Activated CD4-positive, CD25-positive, alpha-beta regulatory T cell treated with anti-CD3 and anti-CD28 coated beads, Interleukin-2, amount 50 U/mL, for 16 hours (primary cell): Measurements from ENCODE around the gene NBDY.

Experiments
- DNase-seq: peaks from one replicate; pipeline ENCODE4 v3.0.0-alpha.2; 2020; ENCODE audit warnings: low read depth, low spot score

The NBDY gene

DNA sequence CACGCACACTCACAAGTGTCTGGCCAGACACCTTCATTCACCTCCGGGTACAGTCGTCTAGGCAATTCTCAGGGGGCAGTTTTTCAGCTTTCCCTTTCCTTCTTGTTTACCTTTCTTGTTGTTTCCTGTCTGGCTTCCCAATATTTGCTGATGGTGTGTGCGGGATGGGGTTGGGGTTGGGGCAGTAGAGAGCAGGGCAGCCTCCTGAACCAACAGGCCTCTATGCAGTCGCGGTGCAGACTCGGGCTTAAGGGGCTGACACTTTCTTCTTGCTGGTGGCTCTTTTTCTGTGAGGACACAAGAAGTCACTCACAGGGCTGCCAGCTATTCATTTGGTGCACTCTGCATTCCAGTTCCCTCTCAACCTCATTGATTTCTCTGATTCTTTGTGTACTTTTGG is 56.4 kb downstream of the NBDY start:
- no peak for DNase-seq

DNA sequence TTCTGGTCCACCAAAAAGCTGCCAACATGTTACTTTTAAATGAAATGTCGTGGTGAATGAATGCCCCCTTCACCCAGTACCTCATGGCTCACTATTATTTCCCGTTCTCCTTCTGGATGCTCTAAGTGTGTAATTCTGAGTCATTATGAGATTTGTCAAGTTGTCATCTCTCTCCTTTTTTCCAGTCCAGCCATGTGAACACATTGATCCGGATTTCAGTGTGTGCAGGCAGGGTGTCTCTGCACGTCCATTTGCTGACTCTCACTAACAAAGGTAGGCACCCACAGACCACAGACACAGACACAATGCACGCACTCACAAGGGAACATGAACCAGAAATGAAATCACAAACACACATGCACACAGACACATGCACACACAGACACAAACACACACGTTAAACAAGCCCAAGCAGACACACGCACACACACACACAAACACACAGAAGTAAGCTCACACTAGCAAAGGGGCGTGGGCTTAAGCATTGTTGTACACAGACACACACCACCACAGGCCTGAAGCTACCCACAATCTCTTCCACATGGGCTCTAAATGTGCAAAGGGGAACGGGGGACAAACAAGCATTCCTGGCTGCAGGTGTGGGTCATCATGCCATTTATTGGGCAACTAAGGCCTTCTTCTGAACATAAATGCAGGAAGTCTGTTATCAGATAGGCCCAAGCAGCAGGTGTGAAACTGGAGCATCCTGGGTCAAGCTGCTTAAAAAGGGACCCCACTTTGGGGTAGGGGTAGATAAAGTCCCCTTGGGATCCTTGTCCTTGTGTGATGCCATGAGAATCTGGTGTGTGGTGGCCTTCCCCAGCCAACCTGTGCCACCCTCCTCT is 58.1 kb downstream of the NBDY start:
- DNase-seq, result no peak

DNA sequence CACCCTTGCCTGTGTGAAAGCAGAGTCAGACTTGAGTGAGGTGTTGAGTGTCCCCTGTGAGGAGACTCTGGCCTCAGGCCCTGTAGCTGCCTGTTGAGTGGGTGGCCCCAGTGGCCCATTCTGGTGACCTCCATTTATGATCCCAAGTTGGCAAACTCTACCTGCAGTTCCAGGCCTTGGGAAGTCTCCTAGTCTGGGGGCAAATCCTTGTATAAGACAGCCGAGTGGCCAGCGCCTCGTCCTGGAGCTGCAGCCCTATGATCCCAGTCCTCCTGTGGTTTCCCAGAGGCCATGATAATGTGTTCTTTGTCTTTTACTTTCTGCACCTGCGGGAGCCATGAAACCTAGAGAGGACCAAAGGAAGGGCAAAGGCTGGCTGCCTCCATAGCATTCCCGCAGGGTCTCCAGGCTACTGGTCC is 58.7 kb downstream of the NBDY start:
- DNase-seq, result no peak

DNA sequence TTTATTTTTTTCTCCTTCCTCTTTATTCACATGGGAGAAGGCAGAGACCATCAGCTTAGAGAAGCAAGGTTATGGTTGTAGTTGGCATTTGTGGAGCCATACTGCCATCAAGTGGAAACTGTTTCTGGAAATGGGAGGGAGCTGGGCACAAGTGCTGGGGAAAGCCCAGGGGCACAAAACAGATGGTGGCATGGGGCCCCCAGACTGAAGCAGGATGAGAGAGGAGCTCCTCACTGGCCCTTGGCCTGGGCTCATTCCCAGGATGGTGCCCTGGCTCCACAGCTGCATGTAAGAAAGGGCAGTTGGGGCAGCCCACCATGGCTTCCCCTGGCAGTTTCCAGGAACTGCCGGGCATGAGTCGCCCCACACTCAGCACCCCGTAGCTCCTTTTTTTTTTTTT is 59.2 kb downstream of the NBDY start:
- DNase-seq, result no peak

DNA sequence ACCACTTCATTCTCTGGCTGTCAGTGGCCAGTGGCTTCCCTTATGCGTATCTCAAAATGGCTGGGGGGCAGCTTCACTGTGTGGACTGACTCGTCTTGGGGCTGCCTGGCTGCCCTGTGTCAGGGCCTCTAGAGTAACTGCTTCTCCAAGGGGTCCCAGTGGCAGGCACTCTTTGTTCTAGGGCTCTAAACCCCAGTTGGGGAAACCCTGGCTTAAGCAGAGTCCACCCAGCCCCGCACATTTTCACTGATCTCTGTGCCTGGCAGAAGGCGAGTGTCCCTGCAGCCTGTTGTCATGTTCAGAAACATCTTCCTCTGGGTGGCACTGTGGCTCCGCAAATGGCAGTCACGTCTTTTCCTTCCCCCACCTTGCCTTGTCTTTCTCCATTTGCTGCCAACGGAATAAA is 59.7 kb downstream of the NBDY start:
- no peak for DNase-seq

DNA sequence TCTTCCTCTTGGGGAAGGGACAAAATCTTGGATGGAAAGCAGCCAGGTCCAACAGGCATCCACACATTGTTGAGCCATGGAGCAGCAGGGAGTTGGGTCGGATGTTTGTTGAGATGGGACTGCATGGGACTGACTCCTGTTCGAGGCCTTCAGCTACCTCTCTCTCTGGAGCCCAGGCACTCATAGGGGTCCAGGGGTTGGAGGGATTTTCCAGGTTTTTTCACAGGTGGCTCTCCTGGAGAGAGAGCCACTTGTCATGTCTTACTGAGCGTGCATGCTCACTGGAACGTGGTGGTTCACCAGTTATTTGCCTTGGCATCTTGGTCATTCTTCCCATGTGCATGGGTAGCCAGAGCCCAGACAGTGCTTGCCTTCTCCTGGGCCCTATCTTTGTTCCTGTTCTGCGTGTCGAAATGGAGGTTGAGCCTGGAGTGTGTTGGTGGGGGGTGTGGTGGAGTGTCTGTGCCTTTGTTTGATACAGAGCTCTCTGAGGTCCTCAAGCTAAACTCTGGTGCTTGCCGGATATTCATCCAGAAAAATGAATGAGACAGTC is 60.6 kb downstream of the NBDY start:
- no peak for DNase-seq

DNA sequence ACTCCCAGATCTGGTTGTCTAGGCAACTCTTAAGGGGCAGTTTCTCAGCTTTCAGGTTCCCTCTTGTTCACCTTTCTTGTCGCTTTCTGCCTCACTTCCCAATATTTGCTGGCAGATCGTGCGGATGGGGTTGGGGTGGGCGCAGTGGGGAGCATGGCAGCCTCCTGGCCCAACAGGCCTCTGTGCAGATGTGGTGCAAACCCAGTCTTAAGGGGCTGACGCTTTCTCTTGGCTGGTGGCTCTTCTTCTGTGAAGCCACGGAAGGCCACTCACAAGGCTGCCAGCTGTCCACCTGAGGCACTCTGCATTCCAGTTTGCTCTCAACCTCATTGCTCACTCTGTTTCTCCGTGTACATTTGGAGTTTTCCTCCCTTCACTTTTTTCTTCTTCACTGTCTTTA is 61.7 kb downstream of the NBDY start:
- no peak for DNase-seq

DNA sequence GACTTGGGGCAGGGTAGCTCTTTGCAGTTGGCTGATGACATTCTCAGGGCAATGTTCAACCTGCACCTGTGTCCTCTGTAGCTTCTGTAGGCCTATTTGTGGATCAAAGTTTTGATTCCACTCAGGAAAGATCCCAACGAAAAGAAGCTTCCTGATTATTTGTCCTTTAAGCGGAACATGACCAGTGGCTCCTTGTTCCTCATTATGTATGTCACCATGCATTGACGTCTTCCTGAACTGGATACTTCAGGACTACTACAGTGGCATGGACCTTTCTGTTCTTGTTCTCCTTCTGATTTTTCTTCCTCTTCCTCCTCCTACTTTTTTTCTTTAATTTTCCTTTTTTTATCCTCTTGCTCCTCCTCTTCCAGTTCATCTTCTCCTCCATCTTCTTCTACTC is 62.4 kb downstream of the NBDY start:
- DNase-seq, result no peak

DNA sequence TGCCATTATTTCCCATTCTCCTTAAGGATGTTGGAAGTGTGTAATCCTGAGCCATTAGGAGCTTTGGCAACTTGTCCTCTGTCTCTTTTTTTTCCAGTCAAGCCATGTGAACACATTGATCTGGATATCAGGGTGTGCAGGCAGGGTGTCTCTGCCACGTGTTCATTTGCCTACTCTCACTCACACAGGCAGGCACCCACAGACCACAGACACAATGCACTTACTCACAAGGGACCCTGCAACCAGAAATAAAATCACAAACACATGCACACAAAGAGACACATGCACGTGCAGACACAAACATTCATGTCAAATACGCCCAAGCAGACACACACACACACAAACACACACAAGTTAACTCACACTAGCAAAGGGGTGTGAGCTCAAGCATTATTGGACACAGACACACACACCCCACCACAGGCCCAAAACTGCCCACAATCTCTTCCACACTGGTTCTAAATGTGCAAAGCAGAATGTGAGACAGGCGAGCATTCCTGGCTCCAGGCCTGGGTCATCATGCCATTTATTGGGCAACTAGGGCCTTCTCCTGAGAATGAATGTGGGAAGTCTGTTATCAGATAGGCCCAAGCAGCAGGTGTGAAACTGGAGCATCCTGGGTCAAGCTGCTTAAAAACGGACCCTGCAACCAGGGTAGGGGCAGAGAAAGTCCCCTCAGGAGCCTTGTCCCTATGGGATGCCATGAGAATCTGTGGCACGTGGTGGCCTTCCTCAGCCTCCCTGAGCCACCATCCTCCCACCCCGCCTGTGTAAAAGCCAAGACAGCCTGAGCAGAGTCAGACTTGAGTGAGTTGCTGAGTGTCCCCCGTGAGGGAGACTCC is 63.4 kb downstream of the NBDY start:
- DNase-seq, result no peak

DNA sequence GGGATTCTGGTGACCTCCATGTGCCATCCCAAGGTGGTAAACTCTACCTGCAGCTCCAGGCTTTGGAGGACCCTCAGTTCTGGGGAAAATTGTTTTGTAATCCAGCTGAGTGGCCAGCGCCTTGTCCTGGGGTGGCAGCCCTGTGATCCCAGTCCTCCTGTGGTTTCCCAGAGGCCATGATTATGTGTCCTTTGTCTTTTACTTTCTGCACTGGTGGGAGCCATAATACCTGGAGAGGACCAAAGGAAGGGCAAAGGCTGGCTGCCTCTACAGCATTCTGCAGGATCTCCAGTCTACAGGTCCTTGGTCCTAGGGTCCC is 64.0 kb downstream of the NBDY start:
- no peak for DNase-seq

DNA sequence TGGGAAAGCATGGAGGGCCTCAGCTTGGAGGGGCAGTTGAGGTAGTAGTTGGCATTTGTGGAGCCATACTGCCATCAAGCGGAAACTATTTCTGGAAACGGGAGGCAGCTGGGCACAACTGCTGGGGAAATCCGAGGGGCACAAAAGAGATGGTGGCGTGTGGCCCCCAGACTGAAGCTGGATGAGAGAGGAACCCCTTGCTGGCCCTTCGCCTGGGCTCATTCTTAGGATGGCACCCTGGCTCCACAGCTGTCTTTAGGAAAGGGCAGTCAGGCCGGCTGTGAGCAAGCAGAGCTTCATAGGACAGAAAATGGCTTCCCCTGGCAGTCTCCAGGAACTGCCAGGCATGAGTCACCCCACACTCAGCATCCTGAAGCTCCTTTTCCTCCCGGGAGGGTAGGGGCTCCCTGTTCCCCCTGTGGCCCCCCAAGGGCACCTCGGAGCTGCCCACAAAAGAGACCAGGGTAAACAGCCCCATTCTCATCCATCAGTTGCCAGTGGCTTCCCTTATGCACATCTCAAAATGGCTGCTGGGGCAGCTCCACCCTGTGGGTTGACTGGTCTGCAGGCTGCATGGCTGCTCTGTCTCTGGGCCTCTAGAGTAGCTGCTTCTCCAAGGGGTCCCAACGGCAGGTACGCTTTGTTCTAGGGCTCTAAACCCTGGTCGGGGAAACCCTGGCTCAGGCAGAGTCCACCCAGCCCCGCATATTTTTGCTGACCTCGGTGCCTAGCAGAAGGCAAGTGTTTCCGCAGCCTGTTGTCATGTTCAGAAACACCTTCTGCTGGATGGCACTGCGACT is 64.7 kb downstream of the NBDY start:
- DNase-seq, result no peak

DNA sequence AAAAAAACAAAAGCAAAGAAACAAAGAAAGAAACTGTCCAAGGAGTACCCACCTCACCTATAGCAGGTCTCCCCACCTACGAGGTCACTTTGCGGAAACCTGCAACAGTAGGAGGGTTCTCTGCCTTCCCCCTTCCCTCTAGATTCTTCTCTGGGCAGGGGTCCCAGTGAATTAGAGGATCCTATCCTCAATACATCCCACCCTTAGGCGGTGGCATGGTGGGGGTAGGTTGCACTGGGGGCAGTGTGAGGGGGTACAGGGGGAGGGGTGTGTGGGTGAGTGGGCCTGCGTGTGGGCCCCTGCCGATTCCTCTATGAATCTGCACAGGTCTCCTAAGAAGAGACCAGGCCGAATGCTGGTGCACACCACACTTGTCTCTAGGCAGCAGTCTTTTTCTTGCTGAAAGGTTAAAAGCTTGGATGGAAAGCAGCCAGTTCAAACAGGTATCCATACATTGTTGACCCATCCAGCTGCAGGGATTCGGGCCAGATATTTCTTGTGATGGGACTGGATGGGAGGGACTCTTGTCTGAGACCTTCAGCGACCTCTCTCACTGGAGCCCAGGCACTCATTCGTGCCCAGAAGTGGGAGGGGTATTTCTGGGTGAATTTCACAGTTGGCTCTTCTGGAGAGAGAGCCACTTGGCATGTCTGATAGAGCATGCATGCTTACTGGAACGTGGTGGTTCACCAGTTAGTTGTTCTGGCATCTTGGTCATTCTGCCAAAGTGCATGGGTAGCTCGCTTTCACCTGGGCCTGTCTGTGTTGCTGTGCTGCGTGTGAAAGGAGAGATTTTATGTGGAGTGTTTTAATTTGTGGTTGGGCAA is 65.6 kb downstream of the NBDY start:
- no peak for DNase-seq

DNA sequence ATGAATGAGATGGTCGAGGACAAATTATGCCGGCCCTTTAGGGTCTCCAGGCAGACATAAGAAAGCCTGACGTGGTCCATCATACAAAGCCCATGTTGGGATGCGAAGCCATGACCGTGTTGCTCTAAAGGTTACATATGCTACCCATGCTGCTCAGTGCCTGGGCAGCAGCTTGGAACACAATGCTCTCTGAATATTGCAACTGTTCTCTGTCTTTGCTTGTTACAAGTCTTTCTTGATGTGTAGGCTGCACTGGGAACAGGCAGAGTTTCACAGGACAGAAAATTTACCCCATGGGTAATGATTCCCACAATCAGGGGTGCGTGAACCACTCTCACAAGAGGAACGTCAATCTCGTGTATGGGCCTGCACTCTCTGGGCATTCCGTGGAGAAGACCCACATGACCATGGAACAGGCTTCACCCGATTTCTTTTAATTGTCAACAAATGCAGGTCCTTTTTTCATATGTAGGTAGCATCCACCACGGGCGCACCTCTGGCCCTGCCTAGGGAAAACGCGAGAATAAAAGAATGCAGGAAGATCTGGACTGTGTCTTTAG is 66.3 kb downstream of the NBDY start:
- no peak for DNase-seq

DNA sequence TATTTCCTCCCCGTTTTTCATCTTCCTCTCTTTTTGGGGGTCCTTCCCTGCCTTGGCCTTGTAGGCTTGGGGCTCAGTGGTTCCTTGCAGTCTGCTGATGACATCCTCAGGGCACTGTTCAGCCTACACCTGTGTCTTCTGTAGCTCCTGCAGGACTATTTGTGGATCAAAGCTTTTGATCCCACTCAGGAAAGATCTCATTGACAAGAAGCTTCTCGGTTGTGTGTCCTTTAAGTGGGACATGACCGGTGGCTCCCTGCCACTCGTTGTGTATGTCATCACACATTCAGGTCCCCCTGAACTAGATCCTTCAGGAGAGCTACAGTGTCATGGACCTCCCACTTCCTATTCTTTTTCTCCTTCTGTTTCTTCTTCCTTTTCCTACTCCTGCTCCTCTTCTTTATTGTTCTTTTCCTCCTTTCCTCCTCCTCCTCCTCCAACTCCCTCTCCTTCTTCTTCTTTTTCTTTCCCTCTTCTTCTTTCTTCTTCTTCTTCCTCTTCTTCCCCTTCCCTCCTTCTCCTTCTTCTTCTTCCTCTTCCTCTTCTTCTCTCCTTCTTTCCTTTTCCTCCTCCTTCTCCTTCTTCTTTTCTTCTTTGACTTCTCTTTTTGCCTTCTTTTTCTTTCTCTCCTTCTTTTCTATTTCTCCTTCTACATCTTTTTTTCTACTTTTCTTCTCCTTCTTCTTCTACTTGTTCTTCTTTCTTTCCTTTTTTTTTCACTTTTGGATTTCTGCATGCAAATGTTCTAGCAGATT is 67.8 kb downstream of the NBDY start:
- DNase-seq, result no peak

DNA sequence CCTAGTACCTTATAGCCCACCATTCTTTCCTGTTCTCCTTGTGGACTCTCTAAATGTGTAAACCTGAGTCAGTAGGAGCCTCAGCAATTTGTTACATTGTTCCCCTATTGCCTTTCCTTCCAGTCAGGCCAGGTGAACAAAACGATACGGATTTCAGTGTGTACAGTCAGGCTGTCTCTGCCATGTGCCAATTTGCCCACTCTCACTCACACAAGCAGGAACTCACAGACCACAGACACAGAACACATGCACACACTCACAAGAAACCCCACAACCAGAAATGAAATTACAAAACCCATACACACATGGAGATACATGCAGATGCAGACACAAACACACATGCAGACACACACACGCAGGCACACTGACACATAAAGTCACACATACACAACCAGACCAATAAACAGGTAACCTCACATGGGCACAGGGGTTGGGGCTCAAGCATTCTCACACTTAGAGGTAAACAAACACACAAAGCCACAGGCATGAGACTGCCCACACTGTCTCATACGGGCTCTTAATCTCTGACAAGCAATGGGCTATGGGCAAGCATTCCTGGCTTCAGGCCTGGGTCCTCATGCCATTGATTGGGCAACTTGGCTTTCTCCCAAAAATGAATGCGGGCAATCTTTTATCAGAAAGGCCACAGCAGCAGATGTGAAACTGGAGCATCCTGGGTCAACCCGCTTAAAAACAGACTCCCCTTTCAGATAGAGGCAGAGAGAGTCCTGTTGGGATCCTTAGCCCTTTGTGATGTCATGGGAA is 68.7 kb downstream of the NBDY start:
- no peak for DNase-seq

DNA sequence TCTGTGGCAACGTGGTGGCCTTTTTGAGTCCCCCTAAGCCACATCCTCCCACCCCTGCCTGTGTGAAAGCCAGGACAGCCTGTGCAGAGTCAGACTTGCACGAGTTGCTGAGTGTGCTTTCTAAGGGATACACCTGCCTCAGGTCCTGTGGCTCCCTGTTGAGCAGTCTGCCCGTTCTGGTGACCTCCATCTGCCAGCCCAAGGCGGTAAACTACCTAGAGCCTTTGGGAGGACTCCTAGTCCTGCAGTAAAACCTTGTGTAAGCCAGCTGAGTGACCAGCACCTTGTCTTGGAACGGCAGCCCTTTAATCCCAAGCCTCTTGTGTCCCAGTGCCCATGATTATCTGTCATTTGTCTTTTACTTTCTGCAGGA is 69.3 kb downstream of the NBDY start:
- no peak for DNase-seq

DNA sequence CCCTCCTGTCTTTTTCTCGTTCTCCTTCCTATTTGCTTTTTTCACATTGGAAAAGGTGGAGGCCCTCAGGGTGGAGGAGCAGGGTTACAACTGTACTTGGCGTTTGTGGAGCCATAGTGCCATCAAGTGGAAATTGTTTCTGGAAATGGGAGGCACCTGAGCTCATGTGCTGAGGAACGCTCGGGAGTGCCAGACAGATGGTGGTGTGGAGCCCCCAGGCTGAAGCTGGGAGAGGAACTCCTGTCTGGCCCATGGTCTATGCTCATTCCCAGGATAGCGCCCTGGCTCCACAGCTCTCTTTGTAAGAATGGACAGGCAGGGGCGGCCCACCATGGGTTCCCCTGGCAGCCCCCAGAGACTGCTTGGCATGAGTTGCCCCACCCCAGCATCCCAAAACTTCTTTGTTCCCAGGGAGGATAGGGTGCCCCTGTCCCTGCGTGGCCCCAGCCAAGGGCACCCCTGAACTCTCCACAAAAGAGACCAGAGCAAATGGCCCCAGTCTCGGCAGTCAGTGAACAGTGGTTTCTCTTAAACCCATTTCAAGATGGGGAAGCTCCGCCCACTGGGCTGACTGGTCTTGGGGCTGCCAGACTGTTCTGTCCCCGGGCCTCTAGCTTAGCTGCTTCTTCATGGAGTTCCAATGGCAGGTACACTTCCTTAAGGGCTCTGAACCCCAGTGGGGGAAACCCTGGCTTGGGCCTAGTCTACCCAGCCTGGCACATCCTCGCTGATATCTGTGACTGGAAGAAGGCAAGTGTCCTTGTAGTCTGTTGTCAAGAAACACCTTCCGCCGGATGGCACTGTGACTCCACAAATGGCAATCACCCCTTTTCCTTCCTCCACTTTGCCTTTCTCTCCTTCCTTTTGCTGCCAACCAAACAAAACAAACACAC is 70.1 kb downstream of the NBDY start:
- no peak for DNase-seq

DNA sequence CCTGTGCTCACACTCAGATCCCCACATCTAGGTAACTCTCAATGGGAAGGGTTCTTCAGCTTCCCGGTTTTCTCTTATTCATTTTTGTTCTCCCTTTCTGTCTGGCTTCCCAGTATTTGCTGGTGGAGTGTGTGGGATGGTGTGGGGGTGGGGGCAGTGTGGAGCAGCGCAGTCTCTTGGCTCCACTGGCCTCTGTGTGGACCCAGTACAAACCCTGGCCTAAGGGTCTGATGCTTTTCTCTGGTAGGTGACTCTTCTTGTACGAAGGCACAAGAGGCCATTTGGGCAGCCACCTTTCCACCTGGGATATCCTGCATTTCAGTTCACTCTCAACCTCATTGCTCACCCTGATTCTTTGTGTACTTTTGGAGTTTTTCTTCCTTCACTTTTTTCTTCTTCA is 71.3 kb downstream of the NBDY start:
- no peak for DNase-seq
